HepG2 (cell line): ENCODE results near the gene GCH1.

ENCODE experiments used
- CREB1 ChIP-seq, 2 experiments: fragments of 450-650 bp in 1 of 2; IDR thresholded peaks; 2 replicates each; pipeline ENCODE4 v1.6.1; 2016 to 2017; ENCODE audit warnings: control low read depth in 1 of 2, mild to moderate bottlenecking in 1 of 2, missing compliant biosample characterization in 1 of 2, missing genetic modification characterization in 1 of 2
- ESRRA ChIP-seq: sonication (generic); formaldehyde crosslinking; IDR thresholded peaks from 2 replicates; pipeline ENCODE4 v1.5.1; 2020; ENCODE audit warnings: mild to moderate bottlenecking, low read depth, missing genetic modification reagents
- FOXA1 ChIP-seq, 2 experiments: fragments of 450-650 bp in 1 of 2; sonication (generic) in 1 of 2; formaldehyde crosslinking in 1 of 2; IDR thresholded peaks; 2 replicates each; pipeline versions ENCODE4 v1.4.0 to v1.6.1; 2016 to 2020; ENCODE audit warnings: missing genetic modification reagents in 1 of 2
- KMT2A ChIP-seq: sonication (generic); formaldehyde crosslinking; IDR thresholded peaks from 2 replicates; pipeline ENCODE4 v1.4.0; 2020; ENCODE audit warnings: missing genetic modification reagents
- ZBTB8A ChIP-seq: sonication (generic); formaldehyde crosslinking; IDR thresholded peaks from 2 replicates; pipeline ENCODE4 v1.4.0; 2020; ENCODE audit warnings: mild to moderate bottlenecking, low read depth, missing genetic modification reagents, borderline replicate concordance

- TF ChIP-seq KMT2A (CRISPR knock-in tag) (no peak), CREB1 (IDR thresholded peaks at IDR 0.05) (no peak), CREB1 (CRISPR knock-in tag; IDR thresholded peaks at IDR 0.05) (no peak), FOXA1 (IDR thresholded peaks at IDR 0.05) (no peak), FOXA1 (CRISPR knock-in tag; IDR thresholded peaks at IDR 0.05) (no peak), ESRRA (CRISPR knock-in tag) (no peak), ZBTB8A (CRISPR knock-in tag) (no peak)
Observed at GRCh38 chr14:54891471-54892245, 11.0 kb downstream of the GCH1 start.
